Skeletal muscle satellite cell (primary cell): ENCODE results near the gene IL11RA. TPM values are rescaled to one million over a fixed set of nuclear protein-coding genes. Genes with fewer than 3 reads are reported as not detected.

ENCODE experiments used
- H3K27me3 ChIP-seq: 2 replicates; pipeline ENCODE4 v1.7.0; 2013; ENCODE audit warnings: low read length; ENCODE audit not compliant: control insufficient read depth, insufficient read depth
- H3K36me3 ChIP-seq: 2 replicates; pipeline ENCODE4 v1.7.0; 2013; ENCODE audit warnings: mild to moderate bottlenecking, control low read depth, low read length; ENCODE audit not compliant: insufficient read depth
- H3K4me1 ChIP-seq: 2 replicates; pipeline ENCODE4 v1.7.0; 2013; ENCODE audit warnings: low read length; ENCODE audit not compliant: control insufficient read depth, insufficient read depth
- H3K4me2 ChIP-seq: 2 replicates; pipeline ENCODE4 v1.7.0; 2013; ENCODE audit warnings: mild to moderate bottlenecking, low read length
- H3K4me3 ChIP-seq: 2 replicates; pipeline ENCODE4 v1.7.0; 2013; ENCODE audit warnings: low read length
- H3K9ac ChIP-seq: 2 replicates; pipeline ENCODE4 v1.7.0; 2013; ENCODE audit warnings: mild to moderate bottlenecking, low read depth, low read length, moderate library complexity
- H3K9me3 ChIP-seq: replicated peaks from 2 replicates; pipeline ENCODE4 v1.7.0; 2013; ENCODE audit warnings: mild to moderate bottlenecking, control low read depth, low read length
- small RNA-seq: library from RNA; depleted of rRNA; stranded (forward); fragments of <200 nt; gene quantifications from one replicate; pipeline ENCODE3, GENCODE V24; 2012

The IL11RA gene

DNA sequence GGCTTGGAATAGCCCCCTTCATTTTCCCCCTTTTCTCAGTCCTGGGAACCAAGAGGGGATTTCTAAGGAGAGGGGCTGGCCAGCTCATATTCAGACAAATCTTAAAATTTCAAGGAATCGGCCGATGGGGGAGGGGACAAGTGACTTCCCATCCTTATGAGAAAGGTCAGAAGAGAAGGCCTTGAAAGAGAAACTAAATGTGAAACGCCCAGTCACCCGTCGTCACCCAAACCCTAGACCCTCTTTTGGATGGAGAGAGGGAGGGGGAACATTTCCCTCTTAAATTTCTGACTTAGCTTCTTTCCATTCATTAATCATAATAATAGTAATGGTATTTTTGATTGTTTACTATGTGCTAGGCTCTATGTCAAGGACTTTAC lies 39.9 kb downstream of the IL11RA start:
- H3K4me1 ChIP-seq = no peaks in the 10 kb centered on the region
- H3K4me3 ChIP-seq = no peak overlapping the region
- H3K9ac ChIP-seq = no peak overlapping the region
- H3K9me3 ChIP-seq = no peaks in the 10 kb centered on the region
- no peaks in the 10 kb centered on the region for H3K27me3 ChIP-seq
- H3K36me3 ChIP-seq = no peaks in the 10 kb centered on the region
- H3K4me2 ChIP-seq = no peak overlapping the region

- no peaks in the 10 kb centered on the region for H3K36me3 ChIP-seq
- H3K9ac ChIP-seq = no peak overlapping the region
- no peaks in the 10 kb centered on the region for H3K27me3 ChIP-seq
- no peak overlapping the region for H3K4me3 ChIP-seq
- no peaks in the 10 kb centered on the region for H3K4me1 ChIP-seq
- no peak overlapping the region for H3K4me2 ChIP-seq
- H3K9me3 ChIP-seq = no peaks in the 10 kb centered on the region
These were observed 41.6 kb downstream of the IL11RA start for GRCh38 chr9:34693560-34693959.

DNA sequence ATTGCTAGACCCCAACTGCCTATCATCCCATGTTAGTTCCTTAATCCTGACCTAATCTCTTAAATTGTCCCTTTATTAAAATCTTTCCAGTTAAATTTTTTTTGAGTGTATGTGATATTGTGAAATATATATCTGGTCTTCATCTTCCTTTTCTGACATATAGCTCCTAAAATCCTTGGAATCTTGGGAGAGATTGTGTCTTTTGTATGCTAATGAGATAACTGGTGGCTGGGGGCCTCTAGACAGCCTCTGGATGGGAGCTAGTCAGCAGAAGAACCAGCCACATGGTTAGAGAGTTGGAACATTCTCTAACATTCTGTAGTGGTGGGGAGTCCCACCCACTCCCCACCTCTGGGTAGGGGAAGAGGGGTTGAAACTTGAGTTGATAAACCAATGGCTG lies 42.8 kb downstream of the IL11RA start:
- H3K36me3 ChIP-seq = no peaks in the 10 kb centered on the region
- H3K27me3 ChIP-seq = peaks cover 2% of the 10 kb centered on the region
- H3K9ac ChIP-seq = no peak overlapping the region
- H3K4me1 ChIP-seq = no peaks in the 10 kb centered on the region
- H3K4me2 ChIP-seq = no peak overlapping the region
- no peaks in the 10 kb centered on the region for H3K9me3 ChIP-seq
- no peak overlapping the region for H3K4me3 ChIP-seq

GRCh38 chr9:34701023-34701768 lies 49.2 kb downstream of the IL11RA start:
- Histone ChIP-seq H3K4me3 (peak overlapping the region; percentile 85), H3K9ac (peak overlapping the region; percentile 79), H3K9me3 (no peaks in the 10 kb centered on the region), H3K27me3 (peaks cover 7% of the 10 kb centered on the region), H3K4me1 (peaks cover 4% of the 10 kb centered on the region), H3K4me2 (peak overlapping the region; percentile 100), H3K36me3 (no peaks in the 10 kb centered on the region)

- peak overlapping the region; percentile 85 for H3K4me3 ChIP-seq
- H3K9ac ChIP-seq = peak overlapping the region; percentile 79
- no peaks in the 10 kb centered on the region for H3K9me3 ChIP-seq
- H3K4me2 ChIP-seq = peak overlapping the region; percentile 100
- peaks cover 4% of the 10 kb centered on the region for H3K4me1 ChIP-seq
- no peaks in the 10 kb centered on the region for H3K36me3 ChIP-seq
- peaks cover 7% of the 10 kb centered on the region for H3K27me3 ChIP-seq
These were observed 50.1 kb downstream of the IL11RA start for GRCh38 chr9:34701769-34702736.

DNA sequence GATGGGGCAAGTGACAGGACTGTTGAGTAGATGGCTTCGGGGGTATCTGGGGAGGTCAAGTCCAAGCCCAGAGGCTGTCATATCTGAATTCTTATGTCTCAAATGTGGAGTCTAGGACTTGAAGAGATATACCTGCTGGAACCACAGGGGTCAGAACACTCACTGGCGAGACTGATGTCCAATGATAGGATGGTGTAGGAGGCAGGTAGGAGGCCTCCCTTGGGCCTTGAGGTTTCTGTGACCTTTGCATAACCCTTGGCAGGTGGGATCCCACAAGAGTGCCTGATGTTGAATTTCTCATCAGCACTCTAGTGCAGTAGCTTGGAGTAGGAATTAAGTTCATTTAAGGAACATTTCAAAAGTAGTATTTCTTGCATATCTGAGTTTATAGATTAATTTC lies 55.1 kb downstream of the IL11RA start:
- H3K36me3 ChIP-seq = no peaks in the 10 kb centered on the region
- H3K9ac ChIP-seq = no peak overlapping the region
- no peak overlapping the region for H3K4me3 ChIP-seq
- H3K9me3 ChIP-seq = no peaks in the 10 kb centered on the region
- H3K4me1 ChIP-seq = no peaks in the 10 kb centered on the region
- H3K4me2 ChIP-seq = no peak overlapping the region
- no peaks in the 10 kb centered on the region for H3K27me3 ChIP-seq

DNA sequence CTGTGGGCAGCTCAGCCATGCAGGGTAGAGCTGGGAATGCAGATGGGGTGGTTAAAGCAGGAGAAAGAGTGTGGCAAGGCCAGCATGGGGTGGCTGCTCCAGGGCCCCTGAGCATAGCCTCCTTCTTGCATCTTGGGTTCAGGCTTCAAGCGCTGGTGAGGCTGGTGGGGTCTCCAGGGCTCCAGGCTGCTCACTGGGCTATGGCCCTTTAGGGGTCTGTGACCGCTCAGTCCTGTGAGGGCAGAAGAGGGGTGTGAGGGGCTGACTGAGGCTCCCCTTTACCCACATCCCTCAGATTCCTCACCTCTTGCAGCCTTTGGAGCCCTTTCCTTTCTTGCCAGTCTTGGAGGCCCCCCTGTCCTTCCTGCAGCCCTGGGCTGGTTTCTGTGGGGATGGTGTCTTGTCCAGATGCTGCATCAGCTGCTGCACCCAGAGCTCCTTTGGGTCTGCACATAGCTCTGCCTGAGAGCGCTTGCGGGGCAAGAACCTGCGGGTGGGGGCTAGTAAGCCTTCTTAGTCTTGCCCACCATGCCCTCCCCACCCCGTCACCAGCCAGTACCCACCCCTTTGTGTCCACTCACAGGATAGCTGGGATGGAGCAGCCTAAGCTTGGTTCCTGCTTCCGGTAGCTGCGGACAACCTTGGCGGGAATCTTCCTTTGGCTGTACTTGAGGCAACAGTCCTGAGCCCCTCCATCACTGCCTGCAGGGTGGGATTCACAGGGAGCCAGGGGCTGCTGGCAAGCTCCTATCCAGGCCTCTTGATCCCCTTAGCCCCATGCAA lies 57.4 kb downstream of the IL11RA start:
- Histone ChIP-seq H3K36me3 (no peaks in the 10 kb centered on the region), H3K27me3 (peaks cover 16% of the 10 kb centered on the region), H3K9ac (no peak overlapping the region), H3K4me1 (no peaks in the 10 kb centered on the region), H3K9me3 (no peaks in the 10 kb centered on the region), H3K4me3 (no peak overlapping the region), H3K4me2 (no peak overlapping the region)

- Histone ChIP-seq H3K4me2 (no peak within 1 kb of the TSS), H3K9me3 (no peaks in the 10 kb centered on the region), H3K4me3 (no peak within 1 kb of the TSS), H3K9ac (no peak within 1 kb of the TSS), H3K27me3 (peaks cover 22% of the 10 kb centered on the region), H3K36me3 (no peaks in the 10 kb centered on the region), H3K4me1 (no peaks in the 10 kb centered on the region)
These were observed 58.0 kb downstream of the IL11RA start, which contains the start of gene CCL21 for GRCh38 chr9:34710023-34710422. Gene CCL21, minus strand, starts transcription at chr9:34710136. Its CDS starts 70 bp downstream, at chr9:34710066.

Small RNAs within 50 kb of the gene (small RNA-seq; reads per million reads assigned to genes)
- gene CCL27 = not detected
